Peyer's patch (tissue), 4 donors: ENCODE data around the gene CD2AP. TPM values are rescaled to one million over a fixed set of nuclear protein-coding genes. Genes with fewer than 3 reads are reported as not detected.
A peak's percentile ranks its signal among the peaks of the same experiment; 100 is the strongest.

Experiments
- DNase-seq, 3 donors: peaks; one replicate each; pipeline ENCODE4 v3.0.0-alpha.2; 2017 to 2019
- H3K27ac ChIP-seq, 4 donors: fragments of 200-600 bp; sonication (generic); one replicate each; pipeline ENCODE4 v1.5.1; 2016 to 2019
- H3K27me3 ChIP-seq, 2 donors: fragments of 200-600 bp; sonication (generic); one replicate each; pipeline ENCODE4 v1.5.1; 2019
- H3K36me3 ChIP-seq, 3 donors: fragments of 200-600 bp; sonication (generic); one replicate each; pipeline ENCODE4 v1.5.1; 2016 to 2019
- H3K4me1 ChIP-seq, 4 donors: fragments of 200-600 bp; sonication (generic); one replicate each; pipeline ENCODE4 v1.5.1; 2016 to 2019
- H3K4me3 ChIP-seq, 4 donors: fragments of 200-600 bp; sonication (generic); 1 replicate in 3 of 4; 2 replicates in 1 of 4; pipeline ENCODE4 v1.5.1; 2016 to 2019; ENCODE audit warnings: mild to moderate bottlenecking in 1 of 4
- H3K9me3 ChIP-seq, 4 donors: fragments of 200-600 bp; sonication (generic); one replicate each; pipeline ENCODE4 v1.5.1; 2016 to 2019; ENCODE audit warnings: mild to moderate bottlenecking in 1 of 4
- POLR2A ChIP-seq, 2 donors: fragments of 450-650 bp; IDR thresholded peaks; one replicate each; pipeline ENCODE4 v1.5.1; 2017; ENCODE audit warnings: antibody characterized with exemption in 2 of 2, mild to moderate bottlenecking in 2 of 2, moderate library complexity in 2 of 2
- total RNA-seq, 4 donors: library from RNA; depleted of rRNA; stranded (reverse); fragments of >200 nt; gene quantifications; one replicate each; pipeline ENCODE4 v1.1.0, GENCODE V29; 2016
- TF ChIP-seq, protein P1 (sequence below), 6 experiments: fragments of 450-650 bp in 4 of 6; fragments of 200-600 bp in 2 of 6; sonication (generic) in 1 of 6; IDR thresholded peaks; one replicate each; pipeline ENCODE4 v1.5.1; 2017 to 2019; ENCODE audit warnings: antibody characterized with exemption in 6 of 6, mild to moderate bottlenecking in 3 of 6, moderate library complexity in 1 of 6

Gene CD2AP
- total RNA-seq, 4 donors from 2014 or later: 59.4 to 151 (median 96.8) TPM

DNA sequence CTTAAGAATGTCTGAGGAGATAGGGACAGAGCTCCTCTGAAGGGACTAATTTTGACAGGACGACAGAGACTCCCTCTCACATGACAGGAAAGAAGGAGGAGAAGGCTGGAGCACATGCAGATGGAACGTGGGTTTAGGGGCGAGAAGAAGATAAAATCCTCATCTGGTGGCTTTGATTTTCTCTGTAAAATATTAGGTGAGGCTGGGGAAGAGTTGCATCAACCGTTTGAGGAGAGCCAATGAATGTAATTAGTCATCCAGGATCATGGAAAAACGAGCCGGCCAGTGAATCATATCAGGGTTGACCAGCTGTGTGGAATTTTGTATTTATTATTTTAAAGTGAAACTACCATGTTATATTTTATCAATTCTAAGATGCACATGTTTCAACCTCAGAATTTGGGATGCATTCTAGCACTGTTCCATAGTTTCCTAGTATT is 173.9 kb downstream of the CD2AP start:
- no peak for TF ChIP-seq POLR2A (IDR thresholded peaks at IDR 0.05)
- TF ChIP-seq, protein P1, sequence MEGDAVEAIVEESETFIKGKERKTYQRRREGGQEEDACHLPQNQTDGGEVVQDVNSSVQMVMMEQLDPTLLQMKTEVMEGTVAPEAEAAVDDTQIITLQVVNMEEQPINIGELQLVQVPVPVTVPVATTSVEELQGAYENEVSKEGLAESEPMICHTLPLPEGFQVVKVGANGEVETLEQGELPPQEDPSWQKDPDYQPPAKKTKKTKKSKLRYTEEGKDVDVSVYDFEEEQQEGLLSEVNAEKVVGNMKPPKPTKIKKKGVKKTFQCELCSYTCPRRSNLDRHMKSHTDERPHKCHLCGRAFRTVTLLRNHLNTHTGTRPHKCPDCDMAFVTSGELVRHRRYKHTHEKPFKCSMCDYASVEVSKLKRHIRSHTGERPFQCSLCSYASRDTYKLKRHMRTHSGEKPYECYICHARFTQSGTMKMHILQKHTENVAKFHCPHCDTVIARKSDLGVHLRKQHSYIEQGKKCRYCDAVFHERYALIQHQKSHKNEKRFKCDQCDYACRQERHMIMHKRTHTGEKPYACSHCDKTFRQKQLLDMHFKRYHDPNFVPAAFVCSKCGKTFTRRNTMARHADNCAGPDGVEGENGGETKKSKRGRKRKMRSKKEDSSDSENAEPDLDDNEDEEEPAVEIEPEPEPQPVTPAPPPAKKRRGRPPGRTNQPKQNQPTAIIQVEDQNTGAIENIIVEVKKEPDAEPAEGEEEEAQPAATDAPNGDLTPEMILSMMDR (IDR thresholded peaks at IDR 0.05): no peak
- no peak for DNase-seq

DNA sequence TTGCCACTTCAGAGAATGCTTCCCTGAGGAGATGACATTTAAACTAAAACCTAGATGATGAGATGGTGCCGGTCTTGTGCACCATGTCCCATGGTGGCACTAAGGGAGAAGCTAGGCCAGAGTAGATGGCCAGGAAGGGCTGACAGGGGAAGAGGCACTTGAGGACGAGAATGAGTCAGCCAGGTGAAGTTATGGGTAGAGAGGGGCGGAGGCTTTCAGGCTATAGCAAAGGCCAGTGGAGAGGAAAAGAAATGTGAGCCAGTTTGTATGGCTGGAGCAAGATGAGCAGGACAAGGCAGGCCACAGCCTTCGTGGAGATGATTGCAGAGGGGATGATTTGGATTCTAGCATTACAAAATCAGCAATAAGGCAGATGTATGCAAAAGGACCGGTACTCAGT is 176.1 kb downstream of the CD2AP start:
- no peak for TF ChIP-seq POLR2A (IDR thresholded peaks at IDR 0.05)
- TF ChIP-seq, protein P1 (IDR thresholded peaks at IDR 0.05): no peak
- H3K4me3 ChIP-seq: no peak overlapping the region
- no peak overlapping the region for H3K27ac ChIP-seq
- H3K9me3 ChIP-seq: no peaks in the 10 kb centered on the region
- H3K27me3 ChIP-seq: no peaks in the 10 kb centered on the region
- DNase-seq: peak in 1 of 3 donors; percentile 58
- H3K36me3 ChIP-seq: no peaks in the 10 kb centered on the region
- no peaks in the 10 kb centered on the region for H3K4me1 ChIP-seq

More for the DNA sequence above, 173.9 kb downstream of the CD2AP start:
- H3K4me1 ChIP-seq: no peaks in the 10 kb centered on the region
- H3K27ac ChIP-seq: no peak overlapping the region
- H3K9me3 ChIP-seq: no peaks in the 10 kb centered on the region
- no peaks in the 10 kb centered on the region for H3K27me3 ChIP-seq
- no peak overlapping the region for H3K4me3 ChIP-seq
- H3K36me3 ChIP-seq: no peaks in the 10 kb centered on the region

DNA sequence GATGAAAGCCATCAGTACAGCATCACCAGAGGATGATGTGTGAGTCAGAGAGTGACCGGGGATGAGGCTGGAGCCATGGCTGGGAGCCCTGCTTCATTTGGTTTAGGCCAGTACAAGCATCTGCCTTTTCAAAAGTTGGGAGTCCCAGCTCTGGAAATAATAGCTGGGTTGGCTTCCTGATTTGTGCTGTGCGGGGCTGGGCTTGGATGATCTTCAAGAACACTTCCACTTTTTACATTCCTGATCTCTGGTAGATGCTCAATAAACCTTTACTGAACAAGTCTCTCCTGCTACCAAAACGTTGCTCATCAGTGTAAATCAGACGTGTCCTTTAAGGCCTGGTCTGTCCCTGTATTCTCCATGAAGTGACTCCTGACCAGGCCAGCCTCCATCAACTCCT is 176.7 kb downstream of the CD2AP start:
- no peaks in the 10 kb centered on the region for H3K27me3 ChIP-seq
- no peaks in the 10 kb centered on the region for H3K4me1 ChIP-seq
- no peak overlapping the region for H3K4me3 ChIP-seq
- DNase-seq: no peak
- no peaks in the 10 kb centered on the region for H3K9me3 ChIP-seq
- H3K27ac ChIP-seq: no peak overlapping the region
- H3K36me3 ChIP-seq: no peaks in the 10 kb centered on the region
- TF ChIP-seq POLR2A (IDR thresholded peaks at IDR 0.05): no peak
- TF ChIP-seq, protein P1 (IDR thresholded peaks at IDR 0.05): no peak

DNA sequence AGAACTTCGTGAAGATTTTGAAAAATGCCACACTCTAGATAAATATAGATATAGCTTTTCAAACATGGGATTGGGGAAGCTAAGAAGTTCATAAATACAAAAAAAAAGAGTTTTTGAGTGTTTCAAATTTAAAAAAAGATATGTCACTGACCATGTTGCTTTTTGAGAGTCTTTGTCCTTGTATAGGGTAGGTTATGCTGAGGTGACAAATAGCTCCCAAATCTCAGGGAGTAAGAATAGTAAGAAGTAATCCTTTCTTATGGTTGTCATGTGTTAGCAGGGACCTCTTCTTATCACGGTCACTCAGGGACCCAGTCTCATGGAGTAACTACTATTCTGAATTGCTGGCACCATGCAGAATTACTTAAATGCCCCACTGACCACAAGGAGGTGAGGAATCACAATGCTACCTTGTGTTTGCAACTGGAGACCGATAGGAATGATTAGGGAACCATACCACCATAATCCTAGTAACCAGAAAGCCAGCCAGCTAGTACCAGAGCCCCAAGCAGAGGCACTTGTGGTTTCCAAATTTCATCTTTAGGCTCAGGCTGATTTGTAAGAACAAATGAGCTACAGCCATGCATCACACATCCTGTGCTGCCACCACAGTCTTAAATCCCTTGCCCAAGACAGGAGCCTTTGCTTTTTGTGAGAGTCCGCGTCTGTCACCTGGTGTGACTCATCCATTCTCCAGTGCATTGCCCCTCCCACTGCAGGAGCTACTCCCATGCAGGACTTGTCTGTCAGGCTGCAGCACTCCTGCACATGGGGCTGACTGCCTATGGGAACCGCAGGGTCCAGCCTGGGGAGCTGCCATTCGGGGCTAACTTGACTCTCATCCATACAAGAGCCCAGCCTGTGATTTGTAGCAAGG is 178.4 kb downstream of the CD2AP start:
- Histone ChIP-seq H3K9me3 (no peaks in the 10 kb centered on the region), H3K27ac (no peak overlapping the region), H3K4me3 (no peak overlapping the region), H3K27me3 (no peaks in the 10 kb centered on the region), H3K4me1 (no peaks in the 10 kb centered on the region), H3K36me3 (no peaks in the 10 kb centered on the region)
- no peak for TF ChIP-seq POLR2A (IDR thresholded peaks at IDR 0.05)
- TF ChIP-seq, protein P1 (IDR thresholded peaks at IDR 0.05): no peak
- peak in 2 of 3 donors; percentile 54 to 67 for DNase-seq

DNA sequence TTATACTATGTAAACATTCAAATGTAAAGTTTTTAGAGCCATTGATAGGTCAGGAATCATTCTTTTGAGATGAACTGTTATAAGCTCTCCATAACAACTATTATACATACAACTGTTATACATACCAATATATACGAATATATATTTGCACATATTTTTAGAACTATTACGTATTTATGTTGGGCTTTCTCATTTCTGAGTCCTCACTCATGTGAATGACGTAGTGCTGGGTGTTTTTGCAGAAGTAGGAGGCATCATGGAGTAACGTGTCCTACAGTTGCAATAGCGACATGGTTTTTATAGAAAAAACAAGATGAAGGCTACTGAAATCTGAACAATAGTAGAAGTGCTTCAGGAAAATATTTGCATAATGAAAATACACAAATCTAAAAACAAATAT is 184.4 kb downstream of the CD2AP start:
- no peak for DNase-seq
- Histone ChIP-seq H3K27ac (no peak overlapping the region), H3K4me1 (no peaks in the 10 kb centered on the region), H3K4me3 (no peak overlapping the region), H3K27me3 (no peaks in the 10 kb centered on the region), H3K36me3 (no peaks in the 10 kb centered on the region), H3K9me3 (no peaks in the 10 kb centered on the region)
- TF ChIP-seq POLR2A (IDR thresholded peaks at IDR 0.05): no peak
- TF ChIP-seq, protein P1 (IDR thresholded peaks at IDR 0.05): no peak
